WTC11 (cell line): Measurements from ENCODE around the gene CD5L. TPM values are rescaled to one million over a fixed set of nuclear protein-coding genes. Genes with fewer than 3 reads are reported as not detected.

Source experiments
- ATAC-seq: fragments of 200-7000 bp; cut with Tn5 transposase; 2 replicates; pipeline ENCODE4 v1.10.0; 2021; ENCODE audit warnings: mild to moderate bottlenecking, moderate library complexity
- CTCF ChIA-PET: fragments of 300-600 bp; sonication (Branson Sonifier 250); formaldehyde crosslinking; loops from one replicate; lab custom pipeline; 2021; ENCODE audit warnings: antibody characterized with exemption; lab: Charles Lee
- POLR2A ChIA-PET: fragments of 350-600 bp; sonication (Branson Sonifier 250); formaldehyde crosslinking; loops from one replicate; lab custom pipeline; 2021; ENCODE audit warnings: antibody characterized with exemption; lab: Charles Lee
- DNase-seq: peaks from one replicate; pipeline ENCODE4 v3.0.0; 2021; ENCODE audit warnings: low spot score
- H3K27ac Mint-ChIP-seq: 2 replicates; pipeline ENCODE4 v1.8.0; 2021; ENCODE audit warnings: mixed read lengths
- H3K27me3 Mint-ChIP-seq: 2 replicates; pipeline ENCODE4 v1.8.0; 2021; ENCODE audit warnings: low read depth, mild to moderate bottlenecking, moderate library complexity, mixed read lengths
- H3K36me3 Mint-ChIP-seq: 2 replicates; pipeline ENCODE4 v1.8.0; 2021; ENCODE audit warnings: mixed read lengths
- H3K4me1 Mint-ChIP-seq: 2 replicates; pipeline ENCODE4 v1.8.0; 2022; ENCODE audit warnings: mixed read lengths
- H3K4me3 Mint-ChIP-seq: 2 replicates; pipeline ENCODE4 v1.8.0; 2021; ENCODE audit warnings: mild to moderate bottlenecking, moderate library complexity, mixed read lengths
- H3K9me3 Mint-ChIP-seq: 2 replicates; pipeline ENCODE4 v1.8.0; 2021; ENCODE audit warnings: mixed read lengths
- ARID4B ChIP-seq: sonication (generic); formaldehyde crosslinking; IDR thresholded peaks from 2 replicates; pipeline ENCODE4 v1.8.0; 2023; ENCODE audit warnings: missing genetic modification reagents, mild to moderate bottlenecking, borderline replicate concordance
- CDX4 ChIP-seq: fragments of 250-450 bp; sonication (Bioruptor Pico); IDR thresholded peaks from 2 replicates; pipeline ENCODE4 v1.9.0; 2021; ENCODE audit warnings: moderate library complexity, mild to moderate bottlenecking, inconsistent platforms, borderline replicate concordance
- E2F1 ChIP-seq: sonication (generic); formaldehyde crosslinking; IDR thresholded peaks from 2 replicates; pipeline ENCODE4 v1.8.0; 2022; ENCODE audit warnings: mild to moderate bottlenecking, missing genetic modification reagents
- E2F5 ChIP-seq: sonication (generic); formaldehyde crosslinking; IDR thresholded peaks from 2 replicates; pipeline ENCODE4 v1.8.1; 2022; ENCODE audit warnings: mild to moderate bottlenecking, moderate library complexity, missing genetic modification reagents
- FOXP1 ChIP-seq: sonication (generic); formaldehyde crosslinking; IDR thresholded peaks from 2 replicates; pipeline ENCODE4 v1.8.0; 2022; ENCODE audit warnings: missing genetic modification reagents, mild to moderate bottlenecking, moderate library complexity, borderline replicate concordance
- FOXP4 ChIP-seq: sonication (generic); formaldehyde crosslinking; IDR thresholded peaks from 2 replicates; pipeline ENCODE4 v1.8.0; 2022; ENCODE audit warnings: mild to moderate bottlenecking, missing genetic modification reagents
- GTF2I ChIP-seq: fragments of 250-450 bp; sonication (Bioruptor Pico); conservative IDR thresholded peaks from 2 replicates; pipeline ENCODE4 v1.4.0; 2021; ENCODE audit warnings: mild to moderate bottlenecking
- HMGXB4 ChIP-seq: sonication (generic); formaldehyde crosslinking; IDR thresholded peaks from 2 replicates; pipeline ENCODE4 v1.8.1; 2023; ENCODE audit warnings: mild to moderate bottlenecking, moderate library complexity, missing genetic modification reagents
- KAT7 ChIP-seq: sonication (generic); formaldehyde crosslinking; IDR thresholded peaks from 2 replicates; pipeline ENCODE4 v1.8.1; 2023; ENCODE audit warnings: missing genetic modification reagents, mild to moderate bottlenecking, borderline replicate concordance
- MXD4 ChIP-seq: fragments of 250-450 bp; sonication (Bioruptor Pico); IDR thresholded peaks from 2 replicates; pipeline ENCODE4 v1.8.0; 2021; ENCODE audit warnings: mild to moderate bottlenecking, moderate library complexity, borderline replicate concordance
- NFE2L1 ChIP-seq: sonication (generic); formaldehyde crosslinking; IDR thresholded peaks from 2 replicates; pipeline ENCODE4 v1.8.1; 2023; ENCODE audit warnings: missing genetic modification reagents
- NFYB ChIP-seq: sonication (generic); formaldehyde crosslinking; conservative IDR thresholded peaks from 2 replicates; pipeline ENCODE4 v1.8.0; 2022; ENCODE audit warnings: low read depth, missing genetic modification reagents
- PREB ChIP-seq: sonication (generic); formaldehyde crosslinking; IDR thresholded peaks from 2 replicates; pipeline ENCODE4 v1.8.1; 2022; ENCODE audit warnings: mild to moderate bottlenecking, missing genetic modification reagents, moderate library complexity, borderline replicate concordance
- ZBTB21 ChIP-seq: sonication (generic); formaldehyde crosslinking; IDR thresholded peaks from 2 replicates; pipeline ENCODE4 v1.8.1; 2023; ENCODE audit warnings: mild to moderate bottlenecking, missing genetic modification reagents, borderline replicate concordance
- ZNF121 ChIP-seq: sonication (generic); formaldehyde crosslinking; IDR thresholded peaks from 2 replicates; pipeline ENCODE4 v1.8.0; 2023; ENCODE audit warnings: missing genetic modification reagents
- ZNF317 ChIP-seq: sonication (generic); formaldehyde crosslinking; IDR thresholded peaks from 2 replicates; pipeline ENCODE4 v1.8.1; 2023; ENCODE audit warnings: low read depth, mild to moderate bottlenecking, moderate library complexity, missing genetic modification reagents, borderline replicate concordance
- ZNF423 ChIP-seq: fragments of 250-450 bp; sonication (Bioruptor Pico); IDR thresholded peaks from 2 replicates; pipeline ENCODE4 v2.1.2; 2022; ENCODE audit warnings: mild to moderate bottlenecking, moderate library complexity
- total RNA-seq: library from RNA; stranded (reverse); gene quantifications from 3 replicates; pipeline ENCODE4 v1.2.3, GENCODE V29; 2021

Gene CD5L
- total RNA-seq, 1 experiment from 2014 or later: not detected

GRCh38 chr1:157819896-157820295, 21.7 kb downstream of the CD5L start, which contains the start of gene FCRL1:
Gene FCRL1 (minus strand): TSS chr1:157820120. CDS start chr1:157820037, 83 bp downstream.
- TF ChIP-seq HMGXB4 (CRISPR knock-in tag) (no peak), FOXP1 (CRISPR knock-in tag) (no peak), ARID4B (CRISPR knock-in tag) (no peak), E2F5 (CRISPR knock-in tag) (no peak), KAT7 (CRISPR knock-in tag) (no peak), PREB (no peak), ZBTB21 (CRISPR knock-in tag) (no peak), MXD4 (CRISPR knock-in tag) (no peak), NFYB (CRISPR knock-in tag) (no peak), ZNF121 (CRISPR knock-in tag) (no peak), GTF2I (CRISPR knock-in tag) (no peak), E2F1 (CRISPR knock-in tag) (no peak), ZNF317 (CRISPR knock-in tag) (no peak), ZNF423 (CRISPR knock-in tag) (no peak), CDX4 (CRISPR knock-in tag) (no peak), FOXP4 (no peak), NFE2L1 (no peak)
- H3K36me3 Mint-ChIP-seq: no peaks in the 10 kb centered on the region
- H3K9me3 Mint-ChIP-seq: 0 out of 2 replicates have a peak, but pooled peaks cover 5% of the 10 kb centered on the region
- no peak for ATAC-seq
- H3K4me1 Mint-ChIP-seq: no peaks in the 10 kb centered on the region
- DNase-seq: no peak
- ChIA-PET CTCF (no interaction called here), POLR2A (no interaction called here)
- no peak within 1 kb of the TSS for H3K4me3 Mint-ChIP-seq
- no peak within 1 kb of the TSS for H3K27ac Mint-ChIP-seq
- H3K27me3 Mint-ChIP-seq: peaks cover 5% of the 10 kb centered on the region; the same call in 1 of the 2 replicates
